GM03348 (cell line): Measurements from ENCODE around the gene PRKCE.

Source experiments
- DNase-seq: peaks from one replicate; pipeline ENCODE4 v3.0.0; 2012; ENCODE audit warnings: low spot score

Gene PRKCE

GRCh38 chr2:46016091-46016490, 364.6 kb downstream of the PRKCE start:
- DNase-seq = no peak

GRCh38 chr2:46018773-46019591, 367.5 kb downstream of the PRKCE start:
- DNase-seq = no peak

- DNase-seq = peak; percentile 54
Observed at GRCh38 chr2:46020416-46020815, 368.9 kb downstream of the PRKCE start.

- DNase-seq = no peak
Observed at GRCh38 chr2:46023165-46023854, 371.8 kb downstream of the PRKCE start.

GRCh38 chr2:46024146-46024779, 372.8 kb downstream of the PRKCE start:
- DNase-seq = no peak

- DNase-seq = no peak
Observed at GRCh38 chr2:46025081-46025480, 373.6 kb downstream of the PRKCE start.

- no peak for DNase-seq
Observed at GRCh38 chr2:46025676-46026075, 374.2 kb downstream of the PRKCE start.

GRCh38 chr2:46026431-46026830, 375.0 kb downstream of the PRKCE start:
- no peak for DNase-seq

GRCh38 chr2:46029332-46029811, 377.9 kb downstream of the PRKCE start:
- no peak for DNase-seq

GRCh38 chr2:46030330-46030729, 378.9 kb downstream of the PRKCE start:
- no peak for DNase-seq

- DNase-seq = no peak
Observed at GRCh38 chr2:46032161-46032813, 380.8 kb downstream of the PRKCE start.

GRCh38 chr2:46032996-46033395, 381.5 kb downstream of the PRKCE start:
- no peak for DNase-seq

GRCh38 chr2:46034535-46034934, 383.1 kb downstream of the PRKCE start:
- DNase-seq = no peak

GRCh38 chr2:46036929-46037328, 385.5 kb downstream of the PRKCE start:
- DNase-seq = peak; percentile 94

- no peak for DNase-seq
Observed at GRCh38 chr2:46039543-46040303, 388.2 kb downstream of the PRKCE start.

GRCh38 chr2:46040563-46041155, 389.2 kb downstream of the PRKCE start:
- no peak for DNase-seq

GRCh38 chr2:46041434-46041833, 390.0 kb downstream of the PRKCE start:
- no peak for DNase-seq

- DNase-seq = no peak
Observed at GRCh38 chr2:46042207-46042637, 390.7 kb downstream of the PRKCE start.

- DNase-seq = no peak
Observed at GRCh38 chr2:46042711-46043110, 391.2 kb downstream of the PRKCE start.

GRCh38 chr2:46045888-46046287, 394.4 kb downstream of the PRKCE start:
- no peak for DNase-seq

- DNase-seq = no peak
Observed at GRCh38 chr2:46047290-46047689, 395.8 kb downstream of the PRKCE start.
